MV-4-11 (cell line): Measurements from ENCODE around the gene LPAR5.
A peak's percentile ranks its signal among the peaks of the same experiment; 100 is the strongest.

Experiments
- DNase-seq: peaks from one replicate; lab custom pipeline; 2025; lab: John Stamatoyannopoulos, UW

The LPAR5 gene

GRCh38 chr12:6635856-6636531 is at the start of gene LPAR5:
Gene LPAR5 (minus strand): TSS chr12:6635959. CDS start chr12:6621248, 14,711 bp downstream.
- peak; percentile 68 for DNase-seq

GRCh38 chr12:6684609-6685008 is 48.9 kb upstream of the LPAR5 start:
- DNase-seq, result peak; percentile 48

- no peak for DNase-seq
Measured at GRCh38 chr12:6676962-6677361, 41.2 kb upstream of the LPAR5 start.

- no peak for DNase-seq
Measured at GRCh38 chr12:6672143-6672542, 36.4 kb upstream of the LPAR5 start.

DNA sequence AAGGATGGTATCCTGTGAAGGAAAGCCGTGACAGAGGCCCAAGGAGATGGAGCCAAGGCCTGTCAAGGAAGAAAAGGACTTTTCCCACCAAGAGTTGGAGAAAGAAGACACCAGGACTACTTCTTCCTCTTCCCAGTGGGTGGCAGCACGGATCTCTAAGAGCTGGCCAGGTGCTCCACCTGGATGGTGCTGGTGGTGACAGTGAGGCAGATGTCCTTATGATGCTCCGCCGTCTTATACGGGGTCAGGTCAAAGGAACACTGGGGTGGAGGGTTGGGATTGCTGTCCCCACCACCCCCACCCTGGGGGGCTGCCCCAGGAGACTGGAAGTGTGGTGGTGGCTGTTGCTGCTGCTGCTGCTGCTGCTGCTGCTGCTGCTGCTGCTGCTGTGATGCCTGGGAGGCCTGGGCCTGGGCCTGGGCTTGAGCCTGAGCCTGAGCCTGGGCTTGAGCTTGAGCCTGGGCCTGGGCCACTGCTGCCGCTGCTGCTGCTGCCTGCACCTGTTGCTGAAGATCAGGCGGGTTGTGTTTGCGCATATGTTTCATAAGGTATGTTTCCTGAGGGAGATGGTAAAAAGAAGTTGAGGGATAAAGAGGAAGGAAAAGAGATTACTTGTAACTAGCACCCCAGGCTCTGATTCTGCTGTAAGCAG is 31.9 kb upstream of the LPAR5 start:
- DNase-seq, result no peak

DNA sequence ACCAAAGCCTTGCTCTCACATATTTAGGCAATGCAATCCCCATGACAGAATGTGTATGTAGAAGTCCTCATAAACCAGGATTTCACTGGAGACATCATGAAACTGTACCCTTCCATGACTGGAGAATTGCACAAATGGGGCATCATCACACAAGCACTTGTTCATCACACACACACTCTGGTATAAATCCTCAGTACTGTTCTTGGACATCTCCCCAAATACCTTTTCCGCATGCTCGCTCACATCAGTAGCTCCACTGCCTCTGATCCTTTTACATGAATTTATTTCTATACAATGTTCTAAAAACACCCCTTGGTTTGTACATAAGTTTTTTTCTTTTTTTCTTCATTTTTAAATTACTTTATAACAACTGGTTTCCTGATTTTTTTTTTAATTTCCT is 30.5 kb upstream of the LPAR5 start:
- DNase-seq, result no peak

DNA sequence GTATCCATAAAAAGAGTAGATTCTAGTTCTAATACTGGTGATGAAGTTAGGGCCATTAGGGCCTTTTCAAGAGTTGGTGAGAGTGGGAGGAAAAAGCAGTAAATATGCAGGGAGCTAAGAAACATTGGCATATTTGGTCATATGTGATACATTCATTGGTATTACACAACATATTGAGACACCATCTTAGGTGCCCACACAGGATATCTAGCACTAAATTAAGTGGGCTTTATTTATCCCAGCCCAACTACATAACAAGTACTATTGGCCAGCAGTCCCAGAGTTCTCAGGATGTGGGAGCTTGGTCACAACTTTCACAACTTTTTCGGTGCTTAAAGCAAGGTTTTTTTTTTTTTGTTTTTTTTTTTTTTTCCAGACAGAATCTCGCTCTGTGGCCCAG is 29.1 kb upstream of the LPAR5 start:
- peak; percentile 95 for DNase-seq

DNA sequence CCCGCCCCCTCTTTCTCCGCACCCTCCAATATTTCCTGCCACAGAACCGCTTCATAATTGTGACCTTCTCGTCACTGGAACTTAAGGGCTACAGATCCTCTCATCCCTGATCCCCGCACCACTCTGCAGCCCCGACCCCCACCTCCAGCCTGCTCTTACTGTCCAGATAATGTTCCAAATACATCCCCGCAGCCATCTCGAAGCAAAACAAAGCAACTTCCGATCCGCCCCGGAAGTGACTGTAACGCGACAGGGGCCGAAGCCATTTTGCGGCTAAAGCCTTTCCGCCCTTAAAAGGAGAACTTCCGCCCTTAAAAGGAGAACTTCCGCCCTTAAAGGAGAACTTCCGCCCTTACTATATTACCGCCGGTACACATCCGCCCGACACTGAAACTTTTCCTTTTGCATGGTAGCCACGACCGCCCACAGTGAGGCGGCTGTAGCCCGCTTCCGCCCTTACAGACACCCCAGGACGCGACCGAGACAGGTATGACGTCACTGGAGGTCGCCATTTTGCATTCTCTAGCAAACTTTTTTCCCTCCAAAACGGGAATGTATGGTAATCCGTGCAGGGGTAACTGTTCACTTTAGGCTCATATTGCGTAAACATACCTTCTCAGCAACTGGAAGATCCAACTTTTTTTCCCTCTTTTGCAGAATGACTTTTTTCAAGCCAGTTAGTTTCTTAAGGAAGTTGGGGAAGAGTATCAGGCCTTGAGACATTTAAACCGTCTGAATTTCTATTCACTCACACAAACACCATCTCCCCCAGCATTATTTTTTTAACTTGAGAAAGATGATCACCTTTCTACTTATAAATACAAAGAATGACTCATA is 27.4 kb upstream of the LPAR5 start, which contains the start of gene ING4:
Gene ING4 (minus strand): TSS at position 214 of the 837 bp plus-strand sequence. CDS start 18 bp downstream, at position 196.
- peak; percentile 100 for DNase-seq

GRCh38 chr12:6662602-6662905 is 26.8 kb upstream of the LPAR5 start:
- DNase-seq, result no peak

DNA sequence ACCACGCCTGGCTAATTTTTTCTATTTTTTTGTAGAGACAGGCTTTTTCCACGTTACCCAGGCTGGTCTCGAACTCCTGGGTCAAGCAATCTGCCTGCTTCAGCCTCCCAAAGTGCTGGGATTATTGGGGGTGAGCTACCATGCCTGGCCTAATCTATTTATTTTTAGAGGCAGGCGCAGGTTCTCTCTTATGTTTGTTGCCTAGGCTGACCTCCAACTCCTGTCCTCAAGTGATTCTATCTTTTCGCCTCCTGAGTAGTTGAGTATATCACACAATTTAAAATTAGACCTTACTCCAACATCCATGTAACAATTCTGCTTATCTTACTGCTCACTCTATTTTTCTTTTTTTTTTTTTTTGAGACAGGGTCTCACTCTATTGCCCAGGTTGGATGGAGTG is 18.2 kb upstream of the LPAR5 start:
- DNase-seq, result no peak

DNA sequence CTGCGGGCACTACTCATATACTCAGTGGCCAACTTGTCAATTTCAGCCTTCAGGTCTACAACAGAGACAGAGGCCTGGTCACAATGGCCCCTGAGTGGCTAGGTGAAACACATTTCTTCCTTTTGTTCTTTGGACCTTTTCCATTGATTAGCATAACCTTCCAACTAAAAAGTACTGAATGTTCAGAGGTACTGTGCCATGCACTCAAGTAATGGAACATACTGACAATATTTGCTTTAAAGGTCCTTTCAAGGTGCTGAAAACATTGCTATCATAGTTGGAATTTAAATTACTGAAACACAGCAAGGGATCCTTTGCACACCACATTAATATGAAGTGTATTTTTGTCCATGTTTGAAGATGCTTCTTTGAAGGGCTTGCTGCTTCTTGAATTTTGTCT is 17.6 kb upstream of the LPAR5 start:
- DNase-seq, result no peak

- DNase-seq, result no peak
Measured at GRCh38 chr12:6652391-6652790, 16.6 kb upstream of the LPAR5 start.

DNA sequence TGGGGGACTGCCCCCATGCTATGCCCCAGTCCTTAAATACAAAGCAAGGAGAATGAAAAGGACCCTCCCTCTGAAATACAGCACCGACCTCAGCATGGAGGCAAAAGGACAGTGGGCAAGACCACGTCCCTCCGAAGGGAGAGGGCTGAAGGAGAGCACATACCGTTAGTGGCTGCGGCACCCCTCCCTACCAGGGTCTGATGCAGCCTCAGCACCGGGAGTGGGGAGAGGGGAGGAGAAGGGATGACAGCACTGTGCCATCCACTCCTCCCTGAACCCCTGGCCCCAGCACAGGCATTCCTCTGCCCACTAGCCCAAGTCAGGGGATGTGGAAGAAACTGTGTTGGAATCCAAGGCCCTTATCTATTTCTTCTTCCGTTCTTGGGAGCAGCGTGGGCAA is 15.1 kb upstream of the LPAR5 start:
- DNase-seq, result no peak

DNA sequence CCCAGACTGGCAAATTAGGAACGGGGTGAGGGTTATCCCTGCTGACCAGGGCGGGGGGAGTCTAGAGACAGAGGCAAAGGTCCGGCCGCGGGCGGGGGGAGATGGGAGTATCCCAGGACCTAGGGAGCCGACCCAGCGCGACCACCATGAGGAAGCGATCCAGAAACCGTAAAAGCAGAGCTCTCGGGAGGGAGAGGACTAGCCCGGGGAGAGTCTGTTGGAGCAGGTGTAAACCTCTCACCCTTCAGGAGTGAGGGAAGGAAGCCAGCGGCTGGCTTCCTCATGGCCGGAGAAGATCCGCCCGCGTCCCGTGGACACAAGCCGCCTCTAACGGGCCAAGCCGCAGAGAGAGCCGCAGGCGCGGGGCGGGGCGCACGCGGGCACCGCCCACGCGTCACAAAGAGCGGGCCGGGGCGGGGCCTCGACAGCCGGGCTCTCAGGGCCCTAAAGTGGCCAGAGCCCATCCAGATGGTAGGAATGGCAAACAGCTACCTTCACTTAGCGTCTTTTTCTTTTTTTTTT is 11.4 kb upstream of the LPAR5 start, which contains the start of gene ACRBP:
Gene ACRBP (minus strand): TSS at position 350 of the 522 bp plus-strand sequence. CDS start 66 bp downstream, at position 284.
- peak; percentile 76 for DNase-seq

- DNase-seq, result no peak
Measured at GRCh38 chr12:6646276-6647082, 10.7 kb upstream of the LPAR5 start.

DNA sequence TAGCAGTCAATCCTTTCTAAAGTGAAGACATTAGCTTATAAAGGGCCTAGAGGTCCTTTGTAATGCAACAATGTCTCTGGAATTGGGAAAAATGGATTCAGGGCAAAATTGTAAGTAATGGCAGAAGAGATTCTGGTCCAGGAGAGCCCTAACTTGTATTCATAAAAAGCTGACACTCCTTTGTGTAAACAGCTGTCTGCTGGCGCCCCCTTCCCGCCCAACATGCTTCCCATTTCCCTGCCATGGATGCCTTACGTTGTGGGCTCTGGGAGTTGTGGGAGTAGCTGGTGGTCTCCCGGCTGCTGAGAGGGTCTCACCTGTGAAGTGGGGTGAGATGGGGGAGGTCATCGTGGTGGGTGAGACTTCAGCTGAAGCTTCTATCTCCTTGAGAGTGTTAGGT is 9.1 kb upstream of the LPAR5 start:
- DNase-seq, result no peak

- peak; percentile 98 for DNase-seq
Measured at GRCh38 chr12:6644257-6644596, 8.5 kb upstream of the LPAR5 start.

DNA sequence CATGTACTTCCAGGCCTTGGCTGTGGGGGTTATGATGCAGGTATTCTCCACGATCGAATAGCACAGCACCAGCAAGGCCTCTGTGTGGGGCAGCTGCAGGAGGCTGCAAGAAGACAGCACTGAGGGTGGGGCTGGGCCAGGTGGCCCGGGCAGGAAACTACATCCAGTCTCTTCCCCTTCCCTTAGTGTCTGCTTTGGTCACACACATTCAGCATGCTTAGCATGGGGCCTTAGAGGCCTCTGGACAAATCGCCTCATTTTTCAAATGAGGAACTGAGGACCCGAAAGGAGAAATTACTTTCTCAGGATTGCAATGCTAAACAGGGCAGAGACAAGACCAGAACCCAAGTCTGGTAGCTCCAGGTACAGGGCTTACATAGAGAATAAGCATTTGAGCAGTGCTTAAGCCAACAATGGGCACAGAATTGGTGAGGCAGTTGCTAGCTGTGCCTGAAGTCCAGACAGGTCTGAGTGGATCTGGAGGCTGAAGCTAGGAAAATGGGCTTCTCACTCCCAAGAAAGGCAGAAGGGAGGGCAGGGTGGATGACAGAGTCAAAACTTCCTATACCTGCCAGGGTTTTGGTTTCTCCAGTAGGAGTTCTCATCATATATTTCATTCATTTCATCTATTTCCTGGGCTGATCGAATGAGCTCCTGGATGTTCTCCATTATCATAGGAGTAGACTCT is 8.0 kb upstream of the LPAR5 start:
- DNase-seq, result peak; percentile 97

DNA sequence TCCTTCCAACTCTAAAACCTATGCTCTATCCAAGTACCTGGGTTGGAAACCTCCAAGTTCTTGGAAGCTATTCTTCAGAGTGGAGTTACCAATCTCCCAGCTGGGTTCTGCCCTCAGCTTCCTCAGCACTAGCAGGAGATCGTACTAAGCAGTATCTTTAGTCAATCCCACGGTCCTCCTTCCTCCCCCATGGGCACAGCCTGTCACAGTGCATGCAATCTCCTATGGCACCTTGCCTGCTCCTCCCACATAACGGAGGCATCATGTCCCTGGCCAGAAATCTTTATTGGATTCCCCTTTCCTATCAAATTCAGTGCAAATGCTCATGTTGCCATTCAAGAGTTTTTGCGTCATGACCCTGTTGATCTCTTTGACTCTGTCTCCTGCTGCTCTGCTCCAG is 5.4 kb upstream of the LPAR5 start:
- DNase-seq, result no peak

- no peak for DNase-seq
Measured at GRCh38 chr12:6640497-6640896, 4.7 kb upstream of the LPAR5 start.

- DNase-seq, result no peak
Measured at GRCh38 chr12:6639151-6639801, 3.5 kb upstream of the LPAR5 start.
